Transverse colon (tissue), 4 donors: ENCODE measurements around the gene SRSF3.

Experiments used
- EP300 ChIP-seq: sonication (generic); formaldehyde crosslinking; IDR thresholded peaks from one replicate; pipeline ENCODE4 v1.6.1; 2017; ENCODE audit warnings: antibody characterized with exemption, low read depth
- POLR2A ChIP-seq: fragments of 450-650 bp; IDR thresholded peaks from one replicate; pipeline ENCODE4 v1.6.1; 2016; ENCODE audit warnings: antibody characterized with exemption, mild to moderate bottlenecking, moderate library complexity
- POLR2AphosphoS5 ChIP-seq, 3 donors: sonication (generic); formaldehyde crosslinking; IDR thresholded peaks; one replicate each; pipeline ENCODE4 v1.6.1; 2016; ENCODE audit warnings: antibody characterized with exemption in 3 of 3
- TF ChIP-seq, protein P1 (sequence below), 5 experiments: fragments of 200-600 bp in 3 of 5; fragments of 450-650 bp in 2 of 5; sonication (generic) in 3 of 5; IDR thresholded peaks; 1 replicate in 2 of 5; 2 replicates in 3 of 5; pipeline ENCODE4 v1.5.1; 2016 to 2017; ENCODE audit warnings: antibody characterized with exemption in 5 of 5, inconsistent platforms in 3 of 5, mild to moderate bottlenecking in 2 of 5, moderate library complexity in 1 of 5

GRCh38 chr6:36609582-36609981, 15.4 kb downstream of the SRSF3 start:
- TF ChIP-seq, protein P1, sequence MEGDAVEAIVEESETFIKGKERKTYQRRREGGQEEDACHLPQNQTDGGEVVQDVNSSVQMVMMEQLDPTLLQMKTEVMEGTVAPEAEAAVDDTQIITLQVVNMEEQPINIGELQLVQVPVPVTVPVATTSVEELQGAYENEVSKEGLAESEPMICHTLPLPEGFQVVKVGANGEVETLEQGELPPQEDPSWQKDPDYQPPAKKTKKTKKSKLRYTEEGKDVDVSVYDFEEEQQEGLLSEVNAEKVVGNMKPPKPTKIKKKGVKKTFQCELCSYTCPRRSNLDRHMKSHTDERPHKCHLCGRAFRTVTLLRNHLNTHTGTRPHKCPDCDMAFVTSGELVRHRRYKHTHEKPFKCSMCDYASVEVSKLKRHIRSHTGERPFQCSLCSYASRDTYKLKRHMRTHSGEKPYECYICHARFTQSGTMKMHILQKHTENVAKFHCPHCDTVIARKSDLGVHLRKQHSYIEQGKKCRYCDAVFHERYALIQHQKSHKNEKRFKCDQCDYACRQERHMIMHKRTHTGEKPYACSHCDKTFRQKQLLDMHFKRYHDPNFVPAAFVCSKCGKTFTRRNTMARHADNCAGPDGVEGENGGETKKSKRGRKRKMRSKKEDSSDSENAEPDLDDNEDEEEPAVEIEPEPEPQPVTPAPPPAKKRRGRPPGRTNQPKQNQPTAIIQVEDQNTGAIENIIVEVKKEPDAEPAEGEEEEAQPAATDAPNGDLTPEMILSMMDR (IDR thresholded peaks at IDR 0.05) = no peak
- TF ChIP-seq EP300 = no peak
- TF ChIP-seq POLR2A = no peak
- peak in 2 of 3 donors; percentile 3 to 7 for TF ChIP-seq POLR2AphosphoS5 (IDR thresholded peaks at IDR 0.05)
